ENCODE results near the gene KCNAB3.

KCNAB3 gene

GRCh38 chr17:7875804-7876370 is 53.8 kb downstream of the KCNAB3 start:
- DNase-seq, result no peak

DNA sequence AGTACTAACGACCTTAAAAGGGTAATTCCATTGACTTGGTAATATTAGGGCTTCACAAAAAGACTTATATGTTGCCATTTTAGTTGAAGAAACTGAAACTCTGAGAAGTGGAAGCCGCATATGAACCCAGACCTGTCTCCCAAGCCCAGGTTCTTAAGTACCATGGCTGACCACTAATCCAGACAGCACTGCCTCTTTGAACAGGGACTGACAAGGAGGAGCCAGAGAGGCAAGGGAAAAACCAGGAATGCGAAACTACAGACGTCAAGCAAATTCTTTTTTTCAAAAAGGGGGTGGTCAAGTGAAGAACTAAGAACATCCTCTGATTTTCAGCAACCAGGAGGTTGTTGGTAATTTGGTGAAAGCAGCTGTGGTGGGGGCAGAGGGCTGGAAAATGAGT is 56.6 kb downstream of the KCNAB3 start:
- no peak for DNase-seq

All from NCI-H524 (cell line).